ENCODE results near the gene HBS1L. TPM values are rescaled to one million over a fixed set of nuclear protein-coding genes. Genes with fewer than 3 reads are reported as not detected.

The HBS1L gene
- total and polyA plus RNA-seq, 2 of the 4 experiments (the other 2 are of a cell fraction) = 45.1 to 120 TPM

GRCh38 chr6:135088818-135089809, 34.5 kb upstream of the HBS1L start:
- H2AK5ac ChIP-seq (ENCODE audit: low read depth, low read length) = no peak overlapping the region
- ChIA-PET POLR2A (ENCODE audit: unreplicated experiment) (no interaction called here), CTCF (no interaction called here)
- no peak overlapping the region for H4K91ac ChIP-seq (ENCODE audit: insufficient read depth, low read depth, low read length)
- H3K4me2 ChIP-seq (ENCODE audit: low read depth, low read length) = peak overlapping the region; percentile 43; the same call in 1 of the 2 replicates
- no peak overlapping the region for H3K27ac ChIP-seq (ENCODE audit: insufficient read depth, low read length)
- H3K56ac ChIP-seq (ENCODE audit: extremely low read depth, insufficient read depth, low read length) = no peak overlapping the region
- BruUV-seq (replicated peaks) = no TSS peak
- no peaks in the 10 kb centered on the region for H4K20me1 ChIP-seq (ENCODE audit: insufficient read depth, low read length)
- H3K9me1 ChIP-seq (ENCODE audit: insufficient read depth, low read length) = 0 out of 2 replicates have a peak, but pooled peaks cover 3% of the 10 kb centered on the region
- H3K18ac ChIP-seq (ENCODE audit: low read depth, low read length) = no peak overlapping the region
- H3K14ac ChIP-seq (replicated peaks; ENCODE audit: low read depth, low read length) = no peak overlapping the region
- peak; percentile 72 for DNase-seq
- no peak overlapping the region for H3K4me3 ChIP-seq (ENCODE audit: insufficient read depth, low read depth, low read length)
- intact Hi-C loops (cut with micrococcal nuclease) (no loop called here), dilution Hi-C loops (cut with HindIII; ENCODE audit: low sequenced_read_pairs, unreplicated experiment) (no loop called here), in situ Hi-C loops (cut with MboI; ENCODE audit: low sequenced_read_pairs) (no loop called here)
- no peak overlapping the region for H2AFZ ChIP-seq (replicated peaks; ENCODE audit: low read length, poor library complexity)
- no peaks in the 10 kb centered on the region for H3K4me1 ChIP-seq (ENCODE audit: control insufficient read depth, insufficient read depth, low read length)
- no peak overlapping the region for H4K5ac ChIP-seq (ENCODE audit: low read depth, low read length)
- no peak overlapping the region for H2BK120ac ChIP-seq (ENCODE audit: low read depth, low read length)
- H2AK9ac ChIP-seq (replicated peaks; ENCODE audit: low read depth, low read length, poor library complexity) = no peak overlapping the region
- H4K8ac ChIP-seq (ENCODE audit: low read depth in 2 of 2, low read length in 2 of 2) = no peak overlapping the region
- H3K23ac ChIP-seq (ENCODE audit: low read depth, low read length) = no peak overlapping the region
- H3K79me1 ChIP-seq (ENCODE audit: low read depth in 1 of 2, low read length in 2 of 2) = no peaks in the 10 kb centered on the region
- no peak overlapping the region for H3K4ac ChIP-seq (ENCODE audit: low read depth, low read length)
- no peak overlapping the region for H3K9ac ChIP-seq (ENCODE audit: low read depth, low read length)
- no peaks in the 10 kb centered on the region for H3K36me3 ChIP-seq (ENCODE audit: control insufficient read depth, insufficient read depth, low read length)
- no peak overlapping the region for H2BK5ac ChIP-seq (ENCODE audit: low read depth, low read length, poor library complexity, severe bottlenecking)
- no CpG with 5 or more reads among the region's 3 CpGs for WGBS, 2 experiments (ENCODE audit: extremely low coverage in 2 of 2, insufficient read length in 1 of 2)
- H2BK15ac ChIP-seq (ENCODE audit: low read depth, low read length) = no peak overlapping the region
- H3K9me3 ChIP-seq (ENCODE audit: control insufficient read depth, insufficient read depth, low read length) = no peaks in the 10 kb centered on the region
- TF ChIP-seq, protein P1, sequence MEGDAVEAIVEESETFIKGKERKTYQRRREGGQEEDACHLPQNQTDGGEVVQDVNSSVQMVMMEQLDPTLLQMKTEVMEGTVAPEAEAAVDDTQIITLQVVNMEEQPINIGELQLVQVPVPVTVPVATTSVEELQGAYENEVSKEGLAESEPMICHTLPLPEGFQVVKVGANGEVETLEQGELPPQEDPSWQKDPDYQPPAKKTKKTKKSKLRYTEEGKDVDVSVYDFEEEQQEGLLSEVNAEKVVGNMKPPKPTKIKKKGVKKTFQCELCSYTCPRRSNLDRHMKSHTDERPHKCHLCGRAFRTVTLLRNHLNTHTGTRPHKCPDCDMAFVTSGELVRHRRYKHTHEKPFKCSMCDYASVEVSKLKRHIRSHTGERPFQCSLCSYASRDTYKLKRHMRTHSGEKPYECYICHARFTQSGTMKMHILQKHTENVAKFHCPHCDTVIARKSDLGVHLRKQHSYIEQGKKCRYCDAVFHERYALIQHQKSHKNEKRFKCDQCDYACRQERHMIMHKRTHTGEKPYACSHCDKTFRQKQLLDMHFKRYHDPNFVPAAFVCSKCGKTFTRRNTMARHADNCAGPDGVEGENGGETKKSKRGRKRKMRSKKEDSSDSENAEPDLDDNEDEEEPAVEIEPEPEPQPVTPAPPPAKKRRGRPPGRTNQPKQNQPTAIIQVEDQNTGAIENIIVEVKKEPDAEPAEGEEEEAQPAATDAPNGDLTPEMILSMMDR (conservative IDR thresholded peaks at IDR 0.05; ENCODE audit: low read depth, low read length) = peak; percentile 47
- TF ChIP-seq CEBPB (IDR thresholded peaks at IDR 0.05; ENCODE audit: low read depth, low read length) (peak; percentile 97), FOS (IDR thresholded peaks at IDR 0.05; ENCODE audit: low read depth, low read length) (no peak)
- H3K27me3 ChIP-seq (ENCODE audit: control insufficient read depth, insufficient read depth, low read length) = peaks cover 8% of the 10 kb centered on the region; the same call in 1 of the 2 replicates
- H2BK20ac ChIP-seq (ENCODE audit: low read depth, low read length) = no peak overlapping the region
- peak; percentile 84 for ATAC-seq (ENCODE audit: low read depth)

All from IMR-90 (cell line).